Measurements from ENCODE around the gene TSPOAP1.

DNA sequence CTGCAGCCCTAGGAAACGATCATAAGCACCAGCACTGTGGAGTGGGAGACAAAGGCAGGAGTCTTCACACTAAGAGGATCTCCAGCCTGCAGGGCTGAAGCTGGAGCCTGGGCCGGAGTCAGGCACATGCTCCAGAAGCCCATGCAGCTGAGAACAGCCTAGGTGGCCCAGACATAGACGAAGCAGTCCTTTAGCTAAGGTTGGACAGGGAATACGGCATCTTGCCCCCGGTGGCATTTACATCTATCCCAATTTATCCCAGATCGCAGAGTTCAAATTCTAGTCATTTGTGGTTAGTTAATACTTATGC is 13.9 kb downstream of the TSPOAP1 start:
- TF ChIP-seq SAP130 (CRISPR knock-in tag; IDR thresholded peaks at IDR 0.05; ENCODE audit: low read depth) (no peak), POLR2AphosphoS5 (IDR thresholded peaks at IDR 0.05; ENCODE audit: low read depth, low read length) (no peak), KDM1A (CRISPR knock-in tag; IDR thresholded peaks at IDR 0.05) (no peak), YY1 (IDR thresholded peaks at IDR 0.05; ENCODE audit: insufficient read depth, insufficient replicate concordance, low read depth, low read length) (no peak), EP300 (IDR thresholded peaks at IDR 0.05; ENCODE audit: low read depth in 2 of 2, low read length in 2 of 2) (no peak), EP300 (CRISPR knock-in tag; IDR thresholded peaks at IDR 0.05; ENCODE audit: borderline replicate concordance) (no peak)

Measured in HepG2 (cell line).